Measurements from ENCODE around the gene HS3ST4. TPM values are rescaled to one million over a fixed set of nuclear protein-coding genes. Genes with fewer than 3 reads are reported as not detected.

HS3ST4 gene
- total RNA-seq, 1 donor from 2014 or later = not detected

GRCh38 chr16:25988084-25988483 lies 296.3 kb downstream of the HS3ST4 start:
- H3K4me3 ChIP-seq (ENCODE audit: low read depth, low read length) = no peak overlapping the region
- TF ChIP-seq, protein P1, sequence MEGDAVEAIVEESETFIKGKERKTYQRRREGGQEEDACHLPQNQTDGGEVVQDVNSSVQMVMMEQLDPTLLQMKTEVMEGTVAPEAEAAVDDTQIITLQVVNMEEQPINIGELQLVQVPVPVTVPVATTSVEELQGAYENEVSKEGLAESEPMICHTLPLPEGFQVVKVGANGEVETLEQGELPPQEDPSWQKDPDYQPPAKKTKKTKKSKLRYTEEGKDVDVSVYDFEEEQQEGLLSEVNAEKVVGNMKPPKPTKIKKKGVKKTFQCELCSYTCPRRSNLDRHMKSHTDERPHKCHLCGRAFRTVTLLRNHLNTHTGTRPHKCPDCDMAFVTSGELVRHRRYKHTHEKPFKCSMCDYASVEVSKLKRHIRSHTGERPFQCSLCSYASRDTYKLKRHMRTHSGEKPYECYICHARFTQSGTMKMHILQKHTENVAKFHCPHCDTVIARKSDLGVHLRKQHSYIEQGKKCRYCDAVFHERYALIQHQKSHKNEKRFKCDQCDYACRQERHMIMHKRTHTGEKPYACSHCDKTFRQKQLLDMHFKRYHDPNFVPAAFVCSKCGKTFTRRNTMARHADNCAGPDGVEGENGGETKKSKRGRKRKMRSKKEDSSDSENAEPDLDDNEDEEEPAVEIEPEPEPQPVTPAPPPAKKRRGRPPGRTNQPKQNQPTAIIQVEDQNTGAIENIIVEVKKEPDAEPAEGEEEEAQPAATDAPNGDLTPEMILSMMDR (conservative IDR thresholded peaks at IDR 0.05; ENCODE audit: low read depth, low read length) = no peak
- DNase-seq (ENCODE audit: low read depth) = no peak

- TF ChIP-seq, protein P1 (conservative IDR thresholded peaks at IDR 0.05; ENCODE audit: low read depth, low read length) = no peak
- DNase-seq (ENCODE audit: low read depth) = no peak
- H3K4me3 ChIP-seq (ENCODE audit: low read depth, low read length) = no peak overlapping the region
Measured at GRCh38 chr16:25988882-25989281, 297.1 kb downstream of the HS3ST4 start.

DNA sequence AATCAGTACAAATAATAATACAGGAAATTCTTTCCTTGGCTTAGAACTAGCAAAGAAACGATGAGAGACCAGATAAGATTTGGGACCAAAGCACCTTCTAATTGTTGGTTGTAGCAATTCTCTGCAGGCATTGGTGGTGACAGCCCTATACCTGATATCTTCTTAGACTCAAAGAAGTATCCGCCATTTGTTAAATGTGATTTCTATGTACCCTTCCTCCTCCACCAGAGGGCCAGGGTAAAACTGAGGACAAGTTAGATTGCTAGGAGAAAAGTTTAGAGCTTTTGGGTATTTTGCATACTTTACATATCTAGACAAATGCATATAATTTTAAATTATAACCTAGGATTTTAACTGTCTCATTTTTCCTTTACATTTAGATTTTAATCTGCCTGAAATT lies 304.3 kb downstream of the HS3ST4 start:
- no peak for DNase-seq (ENCODE audit: low read depth)
- TF ChIP-seq, protein P1 (conservative IDR thresholded peaks at IDR 0.05; ENCODE audit: low read depth, low read length) = peak; percentile 10
- H3K4me3 ChIP-seq (ENCODE audit: low read depth, low read length) = no peak overlapping the region

DNA sequence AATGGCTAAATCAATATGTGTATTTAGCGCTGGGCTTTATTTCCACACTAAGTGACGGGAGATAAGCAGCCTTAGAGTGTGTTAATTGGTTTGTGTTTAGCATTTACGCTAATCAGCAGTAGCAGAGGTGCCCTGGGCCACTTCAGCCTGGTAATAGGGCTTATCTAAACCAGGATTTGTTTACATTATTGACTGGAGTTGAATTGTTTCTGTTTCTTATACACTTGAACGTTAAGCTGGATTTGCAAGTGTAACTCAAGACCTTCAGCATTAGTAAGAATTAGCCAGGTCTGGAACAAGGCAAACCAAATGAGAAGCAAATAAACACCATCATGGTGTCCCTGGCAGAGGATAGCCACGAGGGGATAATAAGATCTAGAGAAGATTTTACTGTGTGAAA lies 313.6 kb downstream of the HS3ST4 start:
- TF ChIP-seq, protein P1 (conservative IDR thresholded peaks at IDR 0.05; ENCODE audit: low read depth, low read length) = no peak
- H3K4me3 ChIP-seq (ENCODE audit: low read depth, low read length) = no peak overlapping the region
- no peak for DNase-seq (ENCODE audit: low read depth)

DNA sequence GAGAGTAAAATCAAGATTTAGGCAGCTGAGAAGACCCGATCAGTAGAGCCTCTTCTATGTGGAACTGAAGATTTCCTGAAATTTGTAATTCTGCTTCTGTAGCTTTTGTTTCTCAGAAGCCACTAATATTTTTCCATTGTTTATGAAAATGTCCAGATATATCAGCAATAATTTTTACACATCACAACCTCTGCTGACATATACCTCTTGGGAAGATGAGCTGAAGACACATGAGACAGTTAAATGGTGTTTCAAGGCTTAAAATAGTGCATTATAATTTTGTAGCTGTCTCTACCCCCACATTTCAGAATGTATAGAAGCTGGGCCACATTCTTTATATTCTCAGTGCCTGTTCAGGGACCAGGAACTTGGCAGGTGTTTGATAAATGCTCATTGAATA lies 320.6 kb downstream of the HS3ST4 start:
- DNase-seq (ENCODE audit: low read depth) = no peak
- TF ChIP-seq, protein P1 (conservative IDR thresholded peaks at IDR 0.05; ENCODE audit: low read depth, low read length) = no peak

GRCh38 chr16:26015776-26016175 lies 324.0 kb downstream of the HS3ST4 start:
- DNase-seq (ENCODE audit: low read depth) = no peak
- TF ChIP-seq, protein P1 (conservative IDR thresholded peaks at IDR 0.05; ENCODE audit: low read depth, low read length) = no peak
- no peak overlapping the region for H3K4me3 ChIP-seq (ENCODE audit: low read depth, low read length)

More for the DNA sequence above, 320.6 kb downstream of the HS3ST4 start:
- H3K4me3 ChIP-seq (ENCODE audit: low read depth, low read length) = no peak overlapping the region

- H3K4me3 ChIP-seq (ENCODE audit: low read depth, low read length) = no peak overlapping the region
- TF ChIP-seq, protein P1 (conservative IDR thresholded peaks at IDR 0.05; ENCODE audit: low read depth, low read length) = no peak
- no peak for DNase-seq (ENCODE audit: low read depth)
Measured at GRCh38 chr16:26016989-26017388, 325.2 kb downstream of the HS3ST4 start.

All from epithelial cell of proximal tubule (primary cell).